VCaP (cell line): ENCODE data around the gene PNMA6F.
"Not testable (repeated sequence)": the region's sequence is repeated elsewhere in the genome, so short reads cannot be mapped to it uniquely, and the experiment has no call there.

Source experiments
- H3K27ac ChIP-seq: fragments of 450-650 bp; 2 replicates; pipeline ENCODE4 v1.5.1; 2017
- CTCF ChIP-seq: fragments of 450-650 bp; conservative IDR thresholded peaks from 2 replicates; pipeline ENCODE4 v1.5.1; 2017; ENCODE audit warnings: mild to moderate bottlenecking, moderate library complexity

Gene PNMA6F

DNA sequence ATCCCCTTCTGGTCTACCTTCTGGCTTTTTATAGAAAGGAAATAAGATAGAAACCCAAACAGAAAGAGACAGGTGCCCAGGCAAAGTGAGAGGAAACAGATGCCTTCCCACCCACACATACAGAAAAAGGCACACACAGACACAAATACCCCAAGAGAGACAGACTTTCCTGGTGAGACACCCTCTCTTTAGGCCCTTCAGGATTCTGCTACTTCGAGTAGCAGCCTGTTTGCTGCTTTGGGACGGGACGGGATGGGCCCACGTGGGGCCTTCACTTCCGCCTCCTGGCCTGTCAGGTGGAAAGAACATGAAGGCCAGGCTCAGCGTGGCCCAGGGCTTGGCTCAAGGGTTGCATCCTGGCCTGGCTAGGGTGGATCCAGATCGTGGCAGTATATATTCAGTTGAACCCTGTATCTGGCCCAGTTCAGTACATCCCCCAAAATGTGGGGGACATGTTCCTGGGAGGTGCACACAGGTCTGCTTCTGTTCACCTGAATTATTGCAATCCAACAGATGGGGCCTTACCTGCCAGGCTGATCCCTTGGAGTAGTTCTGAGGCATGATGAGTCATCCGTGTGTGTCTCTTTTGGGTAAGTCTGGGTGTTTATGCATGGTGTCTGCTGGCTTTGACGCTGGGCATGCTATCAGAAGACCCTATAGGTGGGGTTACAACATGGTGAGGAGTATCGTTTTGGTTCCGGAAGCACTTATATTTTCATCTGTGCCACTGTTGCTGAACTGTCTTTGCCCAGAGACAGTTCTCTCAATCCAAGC, 14.7 kb upstream of the PNMA6F start:
- no peak for TF ChIP-seq CTCF
- H3K27ac ChIP-seq = no peak overlapping the region

DNA sequence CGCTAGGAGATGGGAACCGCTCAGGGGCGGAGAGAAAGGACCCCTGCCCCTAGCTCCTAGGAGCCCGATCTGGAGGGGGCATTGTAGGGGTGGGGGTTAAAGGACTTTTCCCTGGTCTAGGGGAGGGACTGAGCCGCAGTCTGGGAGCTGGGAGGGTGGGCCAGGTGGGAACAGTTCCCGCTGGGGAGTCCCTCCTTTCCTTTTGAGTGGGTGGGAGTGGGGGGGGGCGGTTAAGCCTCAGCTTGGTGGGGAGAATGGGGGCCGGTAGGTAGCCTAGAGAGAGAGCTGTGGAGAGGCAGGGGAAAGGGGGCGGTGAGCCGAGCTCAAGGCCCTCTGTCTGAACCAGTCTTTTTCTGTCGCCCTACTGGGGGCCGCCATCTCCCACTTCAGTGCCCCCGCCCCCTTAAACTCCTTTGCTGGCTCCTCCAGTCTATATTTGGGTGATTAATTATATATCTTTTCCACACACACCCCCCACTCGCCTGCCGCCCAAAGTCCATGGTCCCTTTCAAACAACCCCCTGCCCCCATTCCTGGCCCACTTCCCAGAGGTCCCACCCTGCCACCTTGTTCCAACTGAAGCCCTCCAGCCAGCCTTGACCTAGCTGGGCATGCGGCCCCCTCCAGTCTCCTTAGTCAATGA, 13.2 kb upstream of the PNMA6F start:
- no peak for TF ChIP-seq CTCF
- H3K27ac ChIP-seq = peak overlapping the region; percentile 80

DNA sequence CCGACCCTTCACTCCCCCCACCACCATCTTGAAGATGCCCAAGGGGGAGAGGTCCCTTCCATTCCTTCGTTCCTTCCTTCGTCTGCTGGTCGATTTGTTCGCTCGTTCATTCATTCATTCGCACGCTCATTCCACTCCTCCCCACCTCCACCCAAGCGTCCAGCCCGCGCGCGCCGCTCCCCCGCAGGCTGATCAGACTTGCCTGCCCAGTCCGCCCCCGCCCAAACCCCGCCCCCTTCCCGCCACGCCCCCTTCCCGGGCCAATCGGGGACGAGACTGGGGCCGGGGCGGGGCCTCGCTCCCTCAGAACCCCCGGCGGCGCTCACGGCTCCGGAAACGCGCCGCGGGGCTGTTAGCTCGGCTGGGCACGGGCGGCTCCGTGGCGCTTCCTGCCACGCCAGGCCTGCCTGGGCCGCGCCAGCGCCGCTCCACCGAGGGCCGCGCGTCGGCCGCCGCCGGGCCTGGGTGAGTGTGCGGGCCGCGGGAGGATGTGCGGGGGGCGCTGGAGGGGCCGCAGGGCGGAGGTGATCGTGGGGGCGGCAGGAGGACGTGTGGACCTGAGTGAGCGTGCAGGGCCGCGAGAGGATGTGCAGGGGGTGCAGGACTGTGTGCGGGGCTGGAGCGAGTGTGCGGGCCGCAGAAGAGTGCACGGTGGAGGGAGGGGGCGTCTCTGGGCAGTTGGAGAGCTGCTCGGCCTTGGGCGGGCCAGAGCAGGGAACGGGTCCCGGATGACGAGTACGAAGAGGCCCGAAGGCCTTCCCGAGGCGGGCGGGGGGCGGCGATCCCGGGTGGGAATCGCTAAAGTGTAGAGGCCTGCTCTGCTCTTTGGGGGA, 12.5 kb upstream of the PNMA6F start, which contains the start of gene ZNF275:
TSS of gene ZNF275 (plus strand) at position 333 of the 833 bp plus-strand sequence. CDS start 2,527 bp downstream, outside the sequence.
- TF ChIP-seq CTCF = no peak
- peak within 1 kb of the TSS; percentile 80 for H3K27ac ChIP-seq

GRCh38 chrX:153333266-153333665, 11.7 kb upstream of the PNMA6F start:
- H3K27ac ChIP-seq = 0 out of 2 replicates have a peak overlapping the region, but pooled peaks have one; percentile 80
- TF ChIP-seq CTCF = no peak

DNA sequence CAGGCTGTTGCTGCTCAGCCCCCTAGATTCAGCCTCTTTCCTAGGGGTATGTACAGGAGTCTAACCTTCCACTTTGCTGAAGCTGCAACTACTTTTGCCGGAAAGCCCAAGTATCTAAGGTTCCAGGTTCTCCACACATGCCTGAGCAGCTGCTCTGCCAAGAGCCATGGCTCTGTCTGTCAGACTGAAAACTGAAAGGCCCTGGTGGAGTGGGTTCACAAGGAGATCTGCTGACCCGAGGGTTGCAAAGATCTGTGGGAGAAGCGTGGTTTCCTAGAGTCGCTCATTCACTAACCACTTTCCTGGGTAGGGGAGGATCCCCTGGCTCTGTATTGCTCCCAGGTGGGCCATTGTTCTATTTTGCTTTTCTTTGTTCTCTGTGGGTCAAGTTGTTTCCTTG, 6.0 kb upstream of the PNMA6F start:
- H3K27ac ChIP-seq = no peak overlapping the region
- no peak for TF ChIP-seq CTCF

DNA sequence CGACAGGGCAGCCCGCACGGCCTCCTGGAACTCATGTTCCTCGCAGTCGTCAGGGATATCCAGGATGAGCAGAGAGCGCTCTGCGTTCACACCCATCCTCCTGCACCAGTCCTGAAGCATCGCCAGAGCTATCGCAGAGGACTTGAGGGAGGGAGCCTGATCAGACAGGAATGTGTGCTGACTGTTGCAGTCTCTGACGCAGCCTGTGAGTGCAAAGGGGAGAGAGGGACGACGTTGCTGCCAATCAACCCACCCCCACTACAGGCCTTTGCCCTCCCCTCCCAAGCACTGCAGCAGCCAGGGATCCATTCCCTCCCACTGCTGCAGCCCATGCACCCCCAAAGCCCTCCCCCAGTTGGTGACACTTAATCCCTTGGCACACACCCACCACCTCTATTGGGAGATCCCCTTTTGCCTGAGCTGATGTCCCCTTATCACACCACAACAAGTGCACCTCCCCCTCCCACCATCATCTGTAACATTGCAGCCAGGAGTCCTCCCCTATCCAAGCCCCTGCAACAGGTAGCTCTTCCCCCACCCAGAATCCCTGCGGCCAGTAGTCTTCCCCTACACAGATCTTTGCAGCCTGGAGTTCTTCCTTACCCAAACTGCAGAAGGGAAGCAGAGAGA, 897 bp downstream of the PNMA6F start:
- no peak overlapping the region for H3K27ac ChIP-seq
- TF ChIP-seq CTCF = no peak

GRCh38 chrX:153320047-153320443, 1.5 kb downstream of the PNMA6F start:
- H3K27ac ChIP-seq = not testable (repeated sequence)
